ENCODE results near the gene LDLRAD4. TPM values are rescaled to one million over a fixed set of nuclear protein-coding genes. Genes with fewer than 3 reads are reported as not detected.

Gene LDLRAD4
- total and polyA plus RNA-seq, 9 of the 15 experiments (the other 6 are each of a cell fraction or from before 2014, with no cell fraction given), result 0.01 TPM; not detected in 8

DNA sequence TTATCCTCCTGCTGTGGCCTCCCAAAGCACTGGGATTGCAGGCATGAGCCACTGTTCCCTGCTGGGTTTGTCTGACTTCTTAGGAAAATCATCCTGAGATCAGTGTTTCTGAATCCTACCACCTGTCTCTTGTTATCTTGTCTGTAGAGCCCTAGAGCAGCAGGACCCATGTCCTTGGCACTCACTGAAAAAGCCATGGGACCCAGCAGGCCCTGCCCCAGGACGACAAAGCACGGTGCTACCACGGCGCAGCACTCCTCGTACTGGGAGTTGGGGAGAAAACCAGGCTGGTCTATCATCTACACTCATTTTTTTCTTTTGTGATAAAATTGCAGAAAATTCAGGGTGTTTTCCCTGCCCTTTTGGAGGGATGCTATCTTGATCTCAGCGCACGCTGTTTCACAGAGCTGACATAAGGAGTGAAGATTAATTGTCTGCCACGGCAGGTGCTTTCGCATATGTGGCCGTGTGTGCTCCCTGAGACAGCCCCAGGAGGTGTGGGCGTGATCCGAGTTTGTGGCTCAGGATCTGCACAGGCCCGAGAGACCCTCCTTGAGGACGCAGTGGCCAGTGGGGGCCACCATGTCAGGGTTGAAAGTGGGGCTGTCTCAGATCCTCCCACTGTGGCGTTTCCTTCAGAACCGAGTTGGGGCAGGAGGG lies 179.1 kb downstream of the LDLRAD4 start:
- CTCF ChIA-PET (ENCODE audit: low intra/inter-chr PET ratio), result no interaction called here
- no peak overlapping the region for H3K4me3 ChIP-seq
- H3K4me1 ChIP-seq (replicated peaks in 1 of 2; ENCODE audit: control insufficient read depth in 2 of 2, insufficient read depth in 2 of 2, low read length in 2 of 2), result no peaks in the 10 kb centered on the region
- no peak overlapping the region for H3K4me2 ChIP-seq (ENCODE audit: insufficient read depth, low read length)
- 7% methylated on average over 16 of the region's 16 CpGs for WGBS (ENCODE audit: insufficient coverage, low coverage, missing lambda C conversion rate)
- no peaks in the 10 kb centered on the region for H3K9me3 ChIP-seq (replicated peaks; ENCODE audit: control insufficient read depth, insufficient read depth, low read depth, low read length)
- no peaks in the 10 kb centered on the region for H3K9me1 ChIP-seq (ENCODE audit: control insufficient read depth, insufficient read depth, low read length)
- TF ChIP-seq, protein P1, sequence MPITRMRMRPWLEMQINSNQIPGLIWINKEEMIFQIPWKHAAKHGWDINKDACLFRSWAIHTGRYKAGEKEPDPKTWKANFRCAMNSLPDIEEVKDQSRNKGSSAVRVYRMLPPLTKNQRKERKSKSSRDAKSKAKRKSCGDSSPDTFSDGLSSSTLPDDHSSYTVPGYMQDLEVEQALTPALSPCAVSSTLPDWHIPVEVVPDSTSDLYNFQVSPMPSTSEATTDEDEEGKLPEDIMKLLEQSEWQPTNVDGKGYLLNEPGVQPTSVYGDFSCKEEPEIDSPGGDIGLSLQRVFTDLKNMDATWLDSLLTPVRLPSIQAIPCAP (CRISPR knock-in tag; IDR thresholded peaks at IDR 0.05; ENCODE audit: borderline replicate concordance), result no peak
- TF ChIP-seq ARNT (IDR thresholded peaks at IDR 0.05) (no peak), ZNF12 (CRISPR knock-in tag; IDR thresholded peaks at IDR 0.05) (no peak), ZNF57 (CRISPR knock-in tag; IDR thresholded peaks at IDR 0.05) (no peak), TCFL5 (CRISPR knock-in tag; conservative IDR thresholded peaks at IDR 0.05) (no peak), ZNF766 (CRISPR knock-in tag; conservative IDR thresholded peaks at IDR 0.05) (no peak)
- TF ChIP-seq, protein P2, sequence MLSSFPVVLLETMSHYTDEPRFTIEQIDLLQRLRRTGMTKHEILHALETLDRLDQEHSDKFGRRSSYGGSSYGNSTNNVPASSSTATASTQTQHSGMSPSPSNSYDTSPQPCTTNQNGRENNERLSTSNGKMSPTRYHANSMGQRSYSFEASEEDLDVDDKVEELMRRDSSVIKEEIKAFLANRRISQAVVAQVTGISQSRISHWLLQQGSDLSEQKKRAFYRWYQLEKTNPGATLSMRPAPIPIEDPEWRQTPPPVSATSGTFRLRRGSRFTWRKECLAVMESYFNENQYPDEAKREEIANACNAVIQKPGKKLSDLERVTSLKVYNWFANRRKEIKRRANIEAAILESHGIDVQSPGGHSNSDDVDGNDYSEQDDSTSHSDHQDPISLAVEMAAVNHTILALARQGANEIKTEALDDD (IDR thresholded peaks at IDR 0.05), result no peak
- TF ChIP-seq, protein P3, sequence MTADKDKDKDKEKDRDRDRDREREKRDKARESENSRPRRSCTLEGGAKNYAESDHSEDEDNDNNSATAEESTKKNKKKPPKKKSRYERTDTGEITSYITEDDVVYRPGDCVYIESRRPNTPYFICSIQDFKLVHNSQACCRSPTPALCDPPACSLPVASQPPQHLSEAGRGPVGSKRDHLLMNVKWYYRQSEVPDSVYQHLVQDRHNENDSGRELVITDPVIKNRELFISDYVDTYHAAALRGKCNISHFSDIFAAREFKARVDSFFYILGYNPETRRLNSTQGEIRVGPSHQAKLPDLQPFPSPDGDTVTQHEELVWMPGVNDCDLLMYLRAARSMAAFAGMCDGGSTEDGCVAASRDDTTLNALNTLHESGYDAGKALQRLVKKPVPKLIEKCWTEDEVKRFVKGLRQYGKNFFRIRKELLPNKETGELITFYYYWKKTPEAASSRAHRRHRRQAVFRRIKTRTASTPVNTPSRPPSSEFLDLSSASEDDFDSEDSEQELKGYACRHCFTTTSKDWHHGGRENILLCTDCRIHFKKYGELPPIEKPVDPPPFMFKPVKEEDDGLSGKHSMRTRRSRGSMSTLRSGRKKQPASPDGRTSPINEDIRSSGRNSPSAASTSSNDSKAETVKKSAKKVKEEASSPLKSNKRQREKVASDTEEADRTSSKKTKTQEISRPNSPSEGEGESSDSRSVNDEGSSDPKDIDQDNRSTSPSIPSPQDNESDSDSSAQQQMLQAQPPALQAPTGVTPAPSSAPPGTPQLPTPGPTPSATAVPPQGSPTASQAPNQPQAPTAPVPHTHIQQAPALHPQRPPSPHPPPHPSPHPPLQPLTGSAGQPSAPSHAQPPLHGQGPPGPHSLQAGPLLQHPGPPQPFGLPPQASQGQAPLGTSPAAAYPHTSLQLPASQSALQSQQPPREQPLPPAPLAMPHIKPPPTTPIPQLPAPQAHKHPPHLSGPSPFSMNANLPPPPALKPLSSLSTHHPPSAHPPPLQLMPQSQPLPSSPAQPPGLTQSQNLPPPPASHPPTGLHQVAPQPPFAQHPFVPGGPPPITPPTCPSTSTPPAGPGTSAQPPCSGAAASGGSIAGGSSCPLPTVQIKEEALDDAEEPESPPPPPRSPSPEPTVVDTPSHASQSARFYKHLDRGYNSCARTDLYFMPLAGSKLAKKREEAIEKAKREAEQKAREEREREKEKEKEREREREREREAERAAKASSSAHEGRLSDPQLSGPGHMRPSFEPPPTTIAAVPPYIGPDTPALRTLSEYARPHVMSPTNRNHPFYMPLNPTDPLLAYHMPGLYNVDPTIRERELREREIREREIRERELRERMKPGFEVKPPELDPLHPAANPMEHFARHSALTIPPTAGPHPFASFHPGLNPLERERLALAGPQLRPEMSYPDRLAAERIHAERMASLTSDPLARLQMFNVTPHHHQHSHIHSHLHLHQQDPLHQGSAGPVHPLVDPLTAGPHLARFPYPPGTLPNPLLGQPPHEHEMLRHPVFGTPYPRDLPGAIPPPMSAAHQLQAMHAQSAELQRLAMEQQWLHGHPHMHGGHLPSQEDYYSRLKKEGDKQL (CRISPR knock-in tag; IDR thresholded peaks at IDR 0.05; ENCODE audit: borderline replicate concordance), result no peak
- TF ChIP-seq, protein P4, sequence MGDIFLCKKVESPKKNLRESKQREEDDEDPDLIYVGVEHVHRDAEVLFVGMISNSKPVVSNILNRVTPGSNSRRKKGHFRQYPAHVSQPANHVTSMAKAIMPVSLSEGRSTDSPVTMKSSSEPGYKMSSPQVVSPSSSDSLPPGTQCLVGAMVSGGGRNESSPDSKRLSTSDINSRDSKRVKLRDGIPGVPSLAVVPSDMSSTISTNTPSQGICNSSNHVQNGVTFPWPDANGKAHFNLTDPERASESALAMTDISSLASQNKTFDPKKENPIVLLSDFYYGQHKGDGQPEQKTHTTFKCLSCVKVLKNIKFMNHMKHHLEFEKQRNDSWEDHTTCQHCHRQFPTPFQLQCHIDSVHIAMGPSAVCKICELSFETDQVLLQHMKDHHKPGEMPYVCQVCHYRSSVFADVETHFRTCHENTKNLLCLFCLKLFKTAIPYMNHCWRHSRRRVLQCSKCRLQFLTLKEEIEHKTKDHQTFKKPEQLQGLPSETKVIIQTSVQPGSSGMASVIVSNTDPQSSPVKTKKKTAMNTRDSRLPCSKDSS (IDR thresholded peaks at IDR 0.05; ENCODE audit: low read depth, partially characterized antibody), result no peak
- H4K20me1 ChIP-seq (replicated peaks; ENCODE audit: control insufficient read depth, insufficient read depth, low read length), result no peaks in the 10 kb centered on the region; the same call in 1 of the 2 replicates
- H2AFZ ChIP-seq (ENCODE audit: low read depth, low read length), result no peak overlapping the region
- POLR2A ChIA-PET, result no interaction called here
- H3K36me3 ChIP-seq (ENCODE audit: control insufficient read depth, insufficient read depth, low read length), result no peaks in the 10 kb centered on the region
- ATAC-seq, result no peak
- no peak overlapping the region for H3K9ac ChIP-seq (ENCODE audit: insufficient read depth in 1 of 2, low read depth in 2 of 2, low read length in 2 of 2)
- DNase-seq (ENCODE audit: extremely low read depth in 1 of 4, low spot score in 3 of 4), result no peak
- peaks cover 10 to 23% of the 10 kb centered on the region in 2 experiments; a peak in 4 of 5 replicates for H3K27me3 ChIP-seq (ENCODE audit: control insufficient read depth in 2 of 2, insufficient read depth in 2 of 2, low read length in 2 of 2)
- no TSS peak for BruUV-seq (replicated peaks)
- H3K79me2 ChIP-seq (ENCODE audit: control insufficient read depth, insufficient read depth, low read length), result no peaks in the 10 kb centered on the region
- FAIRE-seq, result no peak
- intact Hi-C loops (cut with micrococcal nuclease) (no loop called here), in situ Hi-C loops (cut with MboI) (no loop called here)
- H3K27ac ChIP-seq (ENCODE audit: extremely low read depth, low read depth, low read length), result no peak overlapping the region

Measured in K562 (cell line).